Keratinocyte (primary cell): ENCODE measurements around the gene CMBL. TPM values are rescaled to one million over a fixed set of nuclear protein-coding genes. Genes with fewer than 3 reads are reported as not detected.

Source experiments
- DNase-seq: peaks from one replicate; pipeline ENCODE4 v3.0.0-alpha.2; 2011; ENCODE audit warnings: low read depth, missing footprints, low spot score
- FAIRE-seq: peaks from 2 replicates; lab custom pipeline; 2011; peaks lifted over from hg19 to GRCh38; lab: Jason Lieb, UNC
- H2AFZ ChIP-seq: 2 replicates; pipeline ENCODE4 v1.6.0; 2012; ENCODE audit warnings: low read length, control low read depth, inconsistent platforms; ENCODE audit not compliant: control insufficient read depth
- H3K27ac ChIP-seq: 2 replicates; pipeline ENCODE4 v1.5.1; 2011; ENCODE audit warnings: low read length; ENCODE audit not compliant: control insufficient read depth, insufficient read depth
- H3K27me3 ChIP-seq: 3 replicates; pipeline ENCODE4 v1.6.0; 2011; ENCODE audit warnings: low read length; ENCODE audit not compliant: control insufficient read depth, insufficient read depth; ENCODE audit errors: extremely low read depth
- H3K36me3 ChIP-seq, 2 experiments: 2 replicates in 1 of 2; 3 replicates in 1 of 2; pipeline ENCODE4 v1.5.1; 2011; ENCODE audit warnings: low read length in 2 of 2, mild to moderate bottlenecking in 1 of 2; ENCODE audit not compliant: control insufficient read depth in 2 of 2, insufficient read depth in 2 of 2; ENCODE audit errors: extremely low read depth in 1 of 2
- H3K4me1 ChIP-seq: 3 replicates; pipeline ENCODE4 v1.5.1; 2011; ENCODE audit warnings: low read length; ENCODE audit not compliant: control insufficient read depth, insufficient read depth; ENCODE audit errors: extremely low read depth
- H3K4me2 ChIP-seq: 3 replicates; pipeline ENCODE4 v1.6.0; 2011; ENCODE audit warnings: low read depth, low read length; ENCODE audit not compliant: control insufficient read depth, insufficient read depth; ENCODE audit errors: extremely low read depth
- H3K4me3 ChIP-seq, 3 experiments: fragments of 200-600 bp in 1 of 3; sonication (generic) in 1 of 3; 2 replicates in 2 of 3; 3 replicates in 1 of 3; pipeline ENCODE4 v1.5.1; 2011 to 2016; ENCODE audit warnings: low read length in 3 of 3, mild to moderate bottlenecking in 3 of 3, control low read depth in 2 of 3, inconsistent platforms in 1 of 3, low read depth in 1 of 3, mixed read lengths in 1 of 3, mixed run types in 1 of 3, moderate library complexity in 1 of 3; ENCODE audit not compliant: control insufficient read depth in 2 of 3, insufficient read depth in 2 of 3; ENCODE audit errors: extremely low read depth in 1 of 3
- H3K79me2 ChIP-seq: 2 replicates; pipeline ENCODE4 v1.6.0; 2012; ENCODE audit warnings: low read length; ENCODE audit not compliant: control insufficient read depth, insufficient read depth
- H3K9ac ChIP-seq: 3 replicates; pipeline ENCODE4 v1.6.0; 2011; ENCODE audit warnings: low read length; ENCODE audit not compliant: control insufficient read depth, insufficient read depth; ENCODE audit errors: extremely low read depth
- H3K9me1 ChIP-seq: 3 replicates; pipeline ENCODE4 v1.6.0; 2011; ENCODE audit warnings: low read length; ENCODE audit not compliant: control insufficient read depth, insufficient read depth; ENCODE audit errors: extremely low read depth
- H3K9me3 ChIP-seq: 2 replicates; pipeline ENCODE4 v1.5.1; 2012; ENCODE audit warnings: low read depth, low read length; ENCODE audit not compliant: control insufficient read depth
- H4K20me1 ChIP-seq: 3 replicates; pipeline ENCODE4 v1.6.0; 2011; ENCODE audit warnings: low read length; ENCODE audit not compliant: control insufficient read depth, insufficient read depth; ENCODE audit errors: extremely low read depth
- EZH2 ChIP-seq: IDR thresholded peaks from one replicate; pipeline ENCODE4 v1.6.1; 2012; ENCODE audit warnings: inconsistent platforms, mild to moderate bottlenecking, low read length, moderate library complexity
- dilution Hi-C: fragments of 300-500 bp; cut with MboI; formaldehyde crosslinking; loops from one replicate; pipeline ENCODE4 v1.7.0; 2020; ENCODE audit warnings: low sequenced_read_pairs; ENCODE audit not compliant: extremely low pct_ligation_motif_present
- polyA plus RNA-seq, 5 experiments: library from polyadenylated mRNA; depleted of rRNA in 3 of 5; stranded (reverse) in 3 of 5; stranded (forward) in 1 of 5; unstranded in 1 of 5; fragments of >200 nt; gene quantifications; 1 replicate in 1 of 5; 2 replicates in 3 of 5; 3 replicates in 1 of 5; pipeline versions ENCODE4 v1.2.1 to v1.2.3, GENCODE V29; 2011 to 2012; ENCODE audit warnings: missing spikeins in 2 of 5, low read depth in 1 of 5, low replicate concordance in 1 of 5
- TF ChIP-seq, protein P1 (sequence below), 3 experiments: IDR thresholded peaks in 1 of 3; conservative IDR thresholded peaks in 1 of 3; optimal IDR thresholded peaks in 1 of 3; 2 replicates in 2 of 3; 3 replicates in 1 of 3; pipeline versions ENCODE3 to v1.5.1; 2011; ENCODE audit warnings: low read length in 3 of 3, mild to moderate bottlenecking in 3 of 3, moderate library complexity in 2 of 3, control low read depth in 1 of 3, inconsistent platforms in 1 of 3; ENCODE audit not compliant: insufficient read depth in 2 of 3; ENCODE audit errors: extremely low read depth in 1 of 3

Gene CMBL
- polyA plus RNA-seq, 1 donor (not counting 4 experiments of a cell fraction or from before 2014, with no cell fraction given): 9.1 TPM

DNA sequence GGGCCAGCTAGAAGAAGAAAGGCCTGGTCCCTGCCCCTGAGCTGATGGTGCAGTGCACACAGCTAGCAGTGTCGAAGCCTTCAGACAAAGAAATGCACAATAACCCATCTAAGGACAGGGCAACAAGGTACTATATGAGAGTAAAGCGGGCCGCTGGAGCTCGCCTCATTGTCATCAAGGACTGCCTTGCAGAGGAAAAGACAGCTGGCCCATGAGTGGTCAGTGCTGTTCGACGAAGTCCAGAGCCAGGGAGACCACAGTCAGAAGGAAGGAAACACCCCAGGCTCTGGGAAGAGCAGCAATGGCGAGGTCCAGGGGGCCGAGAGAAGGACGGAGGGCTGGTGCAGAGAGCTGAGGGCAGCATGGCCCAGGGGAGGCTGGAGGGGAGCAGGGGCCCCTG lies 75.3 kb downstream of the CMBL start:
- H3K27ac ChIP-seq: no peak overlapping the region
- H3K9ac ChIP-seq: no peak overlapping the region
- dilution Hi-C loops: no loop called here
- no peak overlapping the region for H2AFZ ChIP-seq
- no peak for FAIRE-seq
- no peaks in the 10 kb centered on the region for H3K27me3 ChIP-seq
- H3K4me2 ChIP-seq: no peak overlapping the region
- no peaks in the 10 kb centered on the region for H3K4me1 ChIP-seq
- H3K4me3 ChIP-seq: no peak overlapping the region
- no peaks in the 10 kb centered on the region for H3K9me3 ChIP-seq
- no peaks in the 10 kb centered on the region for H4K20me1 ChIP-seq
- peaks cover 0 to 2% of the 10 kb centered on the region in 2 experiments for H3K36me3 ChIP-seq
- no peak for DNase-seq
- no peaks in the 10 kb centered on the region for H3K79me2 ChIP-seq
- TF ChIP-seq, protein P1, sequence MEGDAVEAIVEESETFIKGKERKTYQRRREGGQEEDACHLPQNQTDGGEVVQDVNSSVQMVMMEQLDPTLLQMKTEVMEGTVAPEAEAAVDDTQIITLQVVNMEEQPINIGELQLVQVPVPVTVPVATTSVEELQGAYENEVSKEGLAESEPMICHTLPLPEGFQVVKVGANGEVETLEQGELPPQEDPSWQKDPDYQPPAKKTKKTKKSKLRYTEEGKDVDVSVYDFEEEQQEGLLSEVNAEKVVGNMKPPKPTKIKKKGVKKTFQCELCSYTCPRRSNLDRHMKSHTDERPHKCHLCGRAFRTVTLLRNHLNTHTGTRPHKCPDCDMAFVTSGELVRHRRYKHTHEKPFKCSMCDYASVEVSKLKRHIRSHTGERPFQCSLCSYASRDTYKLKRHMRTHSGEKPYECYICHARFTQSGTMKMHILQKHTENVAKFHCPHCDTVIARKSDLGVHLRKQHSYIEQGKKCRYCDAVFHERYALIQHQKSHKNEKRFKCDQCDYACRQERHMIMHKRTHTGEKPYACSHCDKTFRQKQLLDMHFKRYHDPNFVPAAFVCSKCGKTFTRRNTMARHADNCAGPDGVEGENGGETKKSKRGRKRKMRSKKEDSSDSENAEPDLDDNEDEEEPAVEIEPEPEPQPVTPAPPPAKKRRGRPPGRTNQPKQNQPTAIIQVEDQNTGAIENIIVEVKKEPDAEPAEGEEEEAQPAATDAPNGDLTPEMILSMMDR (optimal IDR thresholded peaks at IDR 0.05 in 1 of 3, IDR thresholded peaks at IDR 0.05 in 1 of 3, conservative IDR thresholded peaks at IDR 0.05 in 1 of 3; ENCODE audit: extremely low read depth in 1 of 3, insufficient read depth in 2 of 3, low read length in 3 of 3): no peak
- TF ChIP-seq EZH2: no peak
- no peaks in the 10 kb centered on the region for H3K9me1 ChIP-seq

DNA sequence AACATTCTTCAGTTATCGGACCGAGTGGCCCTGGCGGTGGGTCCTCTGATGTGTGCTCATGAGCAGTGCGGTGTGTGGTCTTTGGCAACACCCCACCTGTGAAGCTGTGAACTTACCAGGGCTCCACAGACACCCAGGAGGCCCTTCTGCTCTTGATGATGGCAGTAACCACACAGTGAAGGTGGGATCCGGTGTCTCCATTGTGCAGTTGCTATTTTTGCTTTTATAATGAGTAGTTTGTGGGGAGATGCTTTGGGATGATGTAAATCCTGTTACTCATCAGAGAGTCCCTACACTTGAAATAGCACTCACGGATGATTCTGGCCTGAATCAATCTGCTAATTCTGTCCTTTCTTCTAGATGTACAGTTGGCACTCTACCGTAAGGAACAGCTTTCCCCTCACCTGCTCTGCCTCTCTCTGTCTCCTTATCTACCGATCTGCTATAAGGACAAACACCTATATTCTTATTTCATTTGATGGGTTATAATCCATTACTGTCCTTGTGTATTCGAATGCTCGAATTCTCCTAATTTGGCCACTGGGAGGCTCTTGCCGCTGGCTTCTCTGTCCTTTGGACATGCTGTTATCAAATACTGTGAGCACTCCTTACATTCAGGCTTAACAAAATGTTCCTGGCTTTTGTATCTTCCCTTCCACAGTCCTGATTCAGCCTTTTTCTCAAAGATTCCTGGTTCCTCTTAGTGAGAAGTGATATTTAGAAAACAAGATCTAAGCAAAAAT lies 78.2 kb downstream of the CMBL start:
- TF ChIP-seq, protein P1 (optimal IDR thresholded peaks at IDR 0.05 in 1 of 3, IDR thresholded peaks at IDR 0.05 in 1 of 3, conservative IDR thresholded peaks at IDR 0.05 in 1 of 3; ENCODE audit: extremely low read depth in 1 of 3, insufficient read depth in 2 of 3, low read length in 3 of 3): peak in 1 of 3 experiments; percentile 3
- no peak for TF ChIP-seq EZH2
- no peaks in the 10 kb centered on the region for H3K36me3 ChIP-seq
- no peak overlapping the region for H3K27ac ChIP-seq
- no peaks in the 10 kb centered on the region for H3K9me1 ChIP-seq
- no peak overlapping the region for H3K9ac ChIP-seq
- H2AFZ ChIP-seq: no peak overlapping the region
- no peaks in the 10 kb centered on the region for H3K4me1 ChIP-seq
- H3K79me2 ChIP-seq: no peaks in the 10 kb centered on the region
- DNase-seq (no peak), FAIRE-seq (no peak)
- H3K4me3 ChIP-seq: no peak overlapping the region
- dilution Hi-C loops: no loop called here
- no peaks in the 10 kb centered on the region for H3K27me3 ChIP-seq
- no peaks in the 10 kb centered on the region for H4K20me1 ChIP-seq
- H3K9me3 ChIP-seq: no peaks in the 10 kb centered on the region
- H3K4me2 ChIP-seq: no peak overlapping the region
